B cell (primary cell): ENCODE data around the gene MOB3B. TPM values are rescaled to one million over a fixed set of nuclear protein-coding genes. Genes with fewer than 3 reads are reported as not detected.

Experiments used
- ATAC-seq: fragments of 200-7000 bp; cut with Tn5 transposase; one replicate; pipeline ENCODE4 v1.10.0; 2021; ENCODE audit warnings: low read depth, mild to moderate bottlenecking, moderate number of reproducible peaks, moderate library complexity
- CTCF ChIA-PET: fragments of 350-600 bp; sonication (Branson Sonifier 250); formaldehyde crosslinking; loops from one replicate; lab custom pipeline; 2021; ENCODE audit warnings: antibody characterized with exemption, inconsistent platforms; lab: Charles Lee
- POLR2A ChIA-PET: fragments of 350-600 bp; sonication (Branson Sonifier 250); formaldehyde crosslinking; loops from one replicate; lab custom pipeline; 2021; ENCODE audit warnings: antibody characterized with exemption; lab: Charles Lee
- DNase-seq: peaks from one replicate; pipeline ENCODE4 v3.0.0; 2013
- H2AFZ ChIP-seq: 2 replicates; pipeline ENCODE4 v1.6.1; 2012; ENCODE audit warnings: mild to moderate bottlenecking, low read depth, low read length; ENCODE audit not compliant: insufficient read depth, poor library complexity, severe bottlenecking
- H3K27ac ChIP-seq, 2 donors: 1 replicate in 1 of 2; 2 replicates in 1 of 2; pipeline ENCODE4 v1.5.1; 2012 to 2013; ENCODE audit warnings: low read length in 2 of 2, mild to moderate bottlenecking in 2 of 2, moderate library complexity in 1 of 2
- H3K27me3 ChIP-seq, 4 experiments: fragments of 200-600 bp in 1 of 4; sonication (generic) in 1 of 4; replicated peaks in 1 of 4; 1 replicate in 2 of 4; 2 replicates in 2 of 4; pipeline versions ENCODE4 v1.6.1 to v1.7.0; 2013 to 2016; ENCODE audit warnings: low read length in 3 of 4, mild to moderate bottlenecking in 2 of 4, mixed read lengths in 1 of 4, moderate library complexity in 1 of 4; ENCODE audit not compliant: insufficient read depth in 4 of 4, control insufficient read depth in 3 of 4; ENCODE audit errors: control extremely low read depth in 1 of 4
- H3K36me3 ChIP-seq, 2 experiments: replicated peaks in 1 of 2; 1 replicate in 1 of 2; 2 replicates in 1 of 2; pipeline versions ENCODE4 v1.6.1 to v1.7.1; 2013; ENCODE audit warnings: low read length in 1 of 2; ENCODE audit not compliant: insufficient read depth in 2 of 2, control insufficient read depth in 1 of 2; ENCODE audit errors: control extremely low read depth in 1 of 2, extremely low read depth in 1 of 2
- H3K4me1 ChIP-seq, 2 donors: fragments of 200-600 bp in 1 of 2; sonication (generic) in 1 of 2; 1 replicate in 1 of 2; 2 replicates in 1 of 2; pipeline versions ENCODE4 v1.5.1 to v1.6.1; 2013 to 2017; ENCODE audit warnings: low read length in 2 of 2; ENCODE audit not compliant: control insufficient read depth in 2 of 2, insufficient read depth in 2 of 2
- H3K4me2 ChIP-seq: replicated peaks from 2 replicates; pipeline ENCODE3; 2012; ENCODE audit warnings: mild to moderate bottlenecking, low read depth, low read length; ENCODE audit not compliant: poor library complexity, severe bottlenecking
- H3K4me3 ChIP-seq, 5 experiments: fragments of 200-600 bp in 1 of 5; sonication (generic) in 1 of 5; 1 replicate in 3 of 5; 2 replicates in 2 of 5; pipeline versions ENCODE4 v1.5.1 to v1.7.0; 2011 to 2016; ENCODE audit warnings: low read length in 4 of 5, mild to moderate bottlenecking in 4 of 5, low read depth in 2 of 5, control low read depth in 1 of 5, moderate library complexity in 1 of 5; ENCODE audit not compliant: insufficient read depth in 1 of 5; ENCODE audit errors: control extremely low read depth in 1 of 5, extremely low read depth in 1 of 5
- H3K79me2 ChIP-seq: fragments of 200-600 bp; sonication (generic); one replicate; pipeline ENCODE4 v1.6.0; 2016; ENCODE audit warnings: low read length; ENCODE audit not compliant: control insufficient read depth, insufficient read depth
- H3K9ac ChIP-seq: fragments of 200-600 bp; sonication (generic); 2 replicates; pipeline ENCODE4 v1.6.1; 2017; ENCODE audit warnings: mild to moderate bottlenecking, low read length, moderate library complexity
- H3K9me3 ChIP-seq, 3 donors: one replicate each; pipeline versions ENCODE4 v1.6.1 to v1.7.1; 2013; ENCODE audit warnings: low read length in 2 of 3; ENCODE audit not compliant: control insufficient read depth in 2 of 3, insufficient read depth in 1 of 3; ENCODE audit errors: control extremely low read depth in 1 of 3
- H4K20me1 ChIP-seq: 2 replicates; pipeline ENCODE4 v1.6.0; 2012; ENCODE audit warnings: mild to moderate bottlenecking, low read length; ENCODE audit not compliant: insufficient read depth, control insufficient read depth, poor library complexity, severe bottlenecking
- H3K27ac Mint-ChIP-seq: one replicate; pipeline ENCODE4 v1.8.0; 2021; ENCODE audit warnings: mixed read lengths
- H3K27me3 Mint-ChIP-seq: one replicate; pipeline ENCODE4 v1.8.0; 2021; ENCODE audit warnings: mixed read lengths
- H3K4me1 Mint-ChIP-seq: one replicate; pipeline ENCODE4 v1.8.0; 2021; ENCODE audit warnings: mixed read lengths
- H3K4me3 Mint-ChIP-seq: one replicate; pipeline ENCODE4 v1.8.0; 2021; ENCODE audit warnings: mixed read lengths
- H3K9me3 Mint-ChIP-seq: one replicate; pipeline ENCODE4 v1.8.0; 2022; ENCODE audit warnings: mixed read lengths; ENCODE audit not compliant: insufficient read depth
- CTCF ChIP-seq: fragments of 200-600 bp; IDR thresholded peaks from one replicate; pipeline ENCODE4 v1.8.0; 2022; ENCODE audit warnings: antibody characterized with exemption, mild to moderate bottlenecking
- EZH2 ChIP-seq: IDR thresholded peaks from 2 replicates; pipeline ENCODE4 v1.6.1; 2012; ENCODE audit warnings: borderline replicate concordance, low read depth, mild to moderate bottlenecking, moderate library complexity, low read length; ENCODE audit not compliant: insufficient read depth, poor library complexity, severe bottlenecking
- whole genome bisulfite sequencing: methylation state at CpG from one replicate; pipeline ENCODE4 v1.1.5; 2013; ENCODE audit warnings: missing lambda C conversion rate; ENCODE audit not compliant: insufficient coverage; 5-methylcytosine and 5-hydroxymethylcytosine counted together
- intact Hi-C: fragments of 100-400 bp; cut with micrococcal nuclease; formaldehyde crosslinking; loops from one replicate; pipeline ENCODE4 v1.10.0; 2022
- polyA plus RNA-seq: library from polyadenylated mRNA; depleted of rRNA; stranded (reverse); fragments of >200 nt; gene quantifications from 2 replicates; pipeline ENCODE4 v1.2.3, GENCODE V29; 2012
- total RNA-seq, 2 donors: library from RNA; stranded (reverse); fragments of 120-200 nt in 1 of 2; gene quantifications; 1 replicate in 1 of 2; 2 replicates in 1 of 2; pipeline versions ENCODE4 v1.2.3 to v1.2.4, GENCODE V29; 2013 to 2022

The MOB3B gene
- total and polyA plus RNA-seq, 2 donors (not counting 1 experiment from before 2014, with no cell fraction given), result 7.3 to 7.9 TPM

GRCh38 chr9:27353474-27354229 is 176.0 kb downstream of the MOB3B start:
- ChIA-PET CTCF (interaction anchor here (0.9 to 4.9 kb wide), 6 partner anchors 10 to 177 kb away, joined by 3 to 28 read pairs (median 6); partner anchors contain the start of gene MOB3B), POLR2A (no interaction called here)
- no peak overlapping the region for H3K4me3 Mint-ChIP-seq
- Histone ChIP-seq H3K4me3 (no peak overlapping the region), H3K79me2 (peaks cover 23% of the 10 kb centered on the region), H4K20me1 (peaks cover 11% of the 10 kb centered on the region), H3K9me3 (no peaks in the 10 kb centered on the region), H2AFZ (no peak overlapping the region), H3K4me2 (peak overlapping the region; percentile 49), H3K27ac (peak overlapping the region; percentile 0 to 58), H3K9ac (no peak overlapping the region), H3K36me3 (peaks cover 0 to 15% of the 10 kb centered on the region in 2 experiments), H3K4me1 (peaks cover 31 to 34% of the 10 kb centered on the region in 2 donors), H3K27me3 (no peaks in the 10 kb centered on the region)
- ATAC-seq, result peak; percentile 68
- intact Hi-C loops, result loop anchor here (2.0 to 5.0 kb wide), 3 partner anchors 13 to 174 kb away; partner anchors contain the start of gene MOB3B
- 66% methylated on average over 3 of the region's 5 CpGs for WGBS
- TF ChIP-seq EZH2, result no peak
- peak; percentile 16 for TF ChIP-seq CTCF
- H3K27ac Mint-ChIP-seq, result peak overlapping the region; percentile 84
- no peaks in the 10 kb centered on the region for H3K9me3 Mint-ChIP-seq
- no peaks in the 10 kb centered on the region for H3K27me3 Mint-ChIP-seq
- H3K4me1 Mint-ChIP-seq, result peaks cover 54% of the 10 kb centered on the region
- DNase-seq, result peak; percentile 48

GRCh38 chr9:27353166-27353473 is 176.5 kb downstream of the MOB3B start:
- 93% methylated on average over 2 of the region's 4 CpGs for WGBS
- Histone ChIP-seq H2AFZ (no peak overlapping the region), H3K79me2 (peaks cover 26% of the 10 kb centered on the region), H3K9me3 (no peaks in the 10 kb centered on the region), H3K36me3 (peaks cover 0 to 9% of the 10 kb centered on the region in 2 experiments), H3K4me3 (no peak overlapping the region), H3K4me1 (peaks cover 31 to 34% of the 10 kb centered on the region in 2 donors), H3K4me2 (peak overlapping the region; percentile 49), H3K9ac (peak overlapping the region; percentile 23), H4K20me1 (peaks cover 11% of the 10 kb centered on the region), H3K27ac (peak overlapping the region in 1 of 2 donors; percentile 58), H3K27me3 (no peaks in the 10 kb centered on the region)
- no peak for DNase-seq
- Mint-ChIP-seq H3K27ac (peak overlapping the region; percentile 84), H3K9me3 (no peaks in the 10 kb centered on the region), H3K4me1 (peaks cover 55% of the 10 kb centered on the region), H3K4me3 (peak overlapping the region; percentile 67), H3K27me3 (no peaks in the 10 kb centered on the region)
- intact Hi-C loops, result loop anchor here (2.0 to 5.0 kb wide), 3 partner anchors 14 to 174 kb away; partner anchors contain the start of gene MOB3B
- TF ChIP-seq CTCF (no peak), EZH2 (no peak)
- ChIA-PET CTCF (interaction anchor here (1.0 to 4.9 kb wide), 5 partner anchors 11 to 177 kb away, joined by 3 to 28 read pairs (median 7); partner anchors contain the start of gene MOB3B), POLR2A (no interaction called here)
- no peak for ATAC-seq
